Measurements from ENCODE around the gene C2CD3. TPM values are rescaled to one million over a fixed set of nuclear protein-coding genes. Genes with fewer than 3 reads are reported as not detected.
A peak's percentile ranks its signal among the peaks of the same experiment; 100 is the strongest.

C2CD3 gene
- total RNA-seq, 6 donors from 2014 or later, result 21.4 to 55.5 (median 26.6) TPM

DNA sequence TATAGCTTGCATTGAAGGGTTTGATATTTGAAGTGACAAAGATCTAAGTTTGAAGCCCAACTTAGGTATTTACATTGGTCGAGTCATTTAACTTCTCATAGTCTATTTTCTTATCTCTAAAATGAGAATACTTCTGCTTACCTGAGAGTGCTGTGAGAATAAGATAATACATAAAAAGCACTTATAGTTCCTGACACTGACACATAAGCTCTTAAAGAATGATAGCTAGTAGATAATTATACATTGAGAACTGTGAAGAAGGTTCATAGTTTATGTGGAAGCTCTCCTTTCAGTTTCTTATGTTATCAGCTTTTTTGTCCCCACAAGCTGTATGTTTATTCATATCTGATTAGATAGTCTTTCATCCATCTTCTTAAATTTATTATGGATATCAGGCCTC, 5.1 kb upstream of the C2CD3 start:
- H3K4me3 ChIP-seq, result no peak overlapping the region
- DNase-seq (no peak), ATAC-seq (ENCODE audit: low FRiP score in 2 of 2) (no peak)
- no peaks in the 10 kb centered on the region for H3K9me3 ChIP-seq
- H3K27ac ChIP-seq, result no peak overlapping the region
- H3K36me3 ChIP-seq, result no peaks in the 10 kb centered on the region
- WGBS, 2 donors, result 59 to 82% methylated on average over 1 of the region's 1 CpG
- peaks cover 10 to 18% (median 14%) of the 10 kb centered on the region in 4 donors for H3K4me1 ChIP-seq
- no peaks in the 10 kb centered on the region for H3K27me3 ChIP-seq
- TF ChIP-seq POLR2A (IDR thresholded peaks at IDR 0.05), result no peak
- no peak for TF ChIP-seq POLR2AphosphoS5 (IDR thresholded peaks at IDR 0.05)
- TF ChIP-seq EP300 (IDR thresholded peaks at IDR 0.05), result no peak
- TF ChIP-seq, protein P1, sequence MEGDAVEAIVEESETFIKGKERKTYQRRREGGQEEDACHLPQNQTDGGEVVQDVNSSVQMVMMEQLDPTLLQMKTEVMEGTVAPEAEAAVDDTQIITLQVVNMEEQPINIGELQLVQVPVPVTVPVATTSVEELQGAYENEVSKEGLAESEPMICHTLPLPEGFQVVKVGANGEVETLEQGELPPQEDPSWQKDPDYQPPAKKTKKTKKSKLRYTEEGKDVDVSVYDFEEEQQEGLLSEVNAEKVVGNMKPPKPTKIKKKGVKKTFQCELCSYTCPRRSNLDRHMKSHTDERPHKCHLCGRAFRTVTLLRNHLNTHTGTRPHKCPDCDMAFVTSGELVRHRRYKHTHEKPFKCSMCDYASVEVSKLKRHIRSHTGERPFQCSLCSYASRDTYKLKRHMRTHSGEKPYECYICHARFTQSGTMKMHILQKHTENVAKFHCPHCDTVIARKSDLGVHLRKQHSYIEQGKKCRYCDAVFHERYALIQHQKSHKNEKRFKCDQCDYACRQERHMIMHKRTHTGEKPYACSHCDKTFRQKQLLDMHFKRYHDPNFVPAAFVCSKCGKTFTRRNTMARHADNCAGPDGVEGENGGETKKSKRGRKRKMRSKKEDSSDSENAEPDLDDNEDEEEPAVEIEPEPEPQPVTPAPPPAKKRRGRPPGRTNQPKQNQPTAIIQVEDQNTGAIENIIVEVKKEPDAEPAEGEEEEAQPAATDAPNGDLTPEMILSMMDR (IDR thresholded peaks at IDR 0.05), result no peak

DNA sequence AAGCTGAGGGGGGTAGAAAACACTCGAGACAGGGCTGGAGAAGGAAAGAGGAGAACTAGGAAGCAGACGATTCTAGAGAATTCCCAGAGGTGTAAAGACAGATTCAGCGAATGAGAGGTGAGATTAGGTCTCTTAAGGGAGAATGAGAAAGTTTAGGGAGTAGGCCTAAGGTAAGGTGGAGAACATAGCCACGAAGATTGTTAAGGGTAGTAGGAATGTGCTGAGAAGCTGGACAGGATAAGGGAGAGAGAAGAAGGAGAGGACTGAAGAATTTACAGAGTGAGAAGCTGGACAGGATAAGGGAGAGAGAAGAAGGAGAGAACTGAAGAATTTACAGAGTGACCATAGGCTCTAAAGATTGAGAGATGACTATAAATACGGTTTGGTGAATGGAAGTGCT, 1.2 kb upstream of the C2CD3 start:
- peaks cover 0 to 13% (median under 1%) of the 10 kb centered on the region in 4 donors for H3K36me3 ChIP-seq
- peaks cover 21 to 30% (median 24%) of the 10 kb centered on the region in 4 donors for H3K4me1 ChIP-seq
- no peaks in the 10 kb centered on the region for H3K27me3 ChIP-seq
- peak overlapping the region; percentile 86 to 93 (median 89) for H3K27ac ChIP-seq
- TF ChIP-seq, protein P1 (IDR thresholded peaks at IDR 0.05), result no peak
- no peak for TF ChIP-seq EP300 (IDR thresholded peaks at IDR 0.05)
- no peak for TF ChIP-seq POLR2A (IDR thresholded peaks at IDR 0.05)
- WGBS, 2 donors, result 24 to 27% methylated on average over 5 of the region's 5 CpGs
- DNase-seq, result no peak
- no peaks in the 10 kb centered on the region for H3K9me3 ChIP-seq
- no peak for ATAC-seq (ENCODE audit: low FRiP score in 2 of 2)
- peak overlapping the region; percentile 80 to 86 (median 82) for H3K4me3 ChIP-seq

DNA sequence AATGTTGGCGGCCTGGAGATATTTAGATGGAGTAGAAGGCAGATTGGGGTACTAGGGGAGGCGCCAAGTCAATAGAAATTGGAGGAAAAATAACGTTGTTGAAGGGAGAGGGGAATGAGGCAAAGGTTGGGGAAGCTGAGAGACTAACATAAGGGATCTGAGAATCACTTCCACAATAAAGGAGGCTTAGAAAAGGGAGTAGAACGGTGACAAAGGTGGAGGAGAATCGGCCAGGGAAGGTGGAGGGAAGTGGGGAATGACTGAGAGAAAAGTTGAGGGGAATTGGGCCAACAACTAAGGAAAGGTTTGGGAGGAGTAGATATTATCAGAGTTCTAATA, 797 bp upstream of the C2CD3 start:
- peaks cover 21 to 30% (median 24%) of the 10 kb centered on the region in 4 donors for H3K4me1 ChIP-seq
- peak overlapping the region; percentile 80 to 86 (median 82) for H3K4me3 ChIP-seq
- H3K27me3 ChIP-seq, result no peaks in the 10 kb centered on the region
- DNase-seq (no peak), ATAC-seq (ENCODE audit: low FRiP score in 2 of 2) (no peak)
- H3K27ac ChIP-seq, result peak overlapping the region; percentile 86 to 93 (median 89)
- no peaks in the 10 kb centered on the region for H3K9me3 ChIP-seq
- 1 to 2% methylated on average over 5 of the region's 5 CpGs for WGBS, 2 donors
- TF ChIP-seq POLR2A (IDR thresholded peaks at IDR 0.05), result peak in 1 of 4 donors; percentile 4
- TF ChIP-seq, protein P1 (IDR thresholded peaks at IDR 0.05), result no peak
- H3K36me3 ChIP-seq, result peaks cover 0 to 17% (median 2%) of the 10 kb centered on the region in 4 donors

DNA sequence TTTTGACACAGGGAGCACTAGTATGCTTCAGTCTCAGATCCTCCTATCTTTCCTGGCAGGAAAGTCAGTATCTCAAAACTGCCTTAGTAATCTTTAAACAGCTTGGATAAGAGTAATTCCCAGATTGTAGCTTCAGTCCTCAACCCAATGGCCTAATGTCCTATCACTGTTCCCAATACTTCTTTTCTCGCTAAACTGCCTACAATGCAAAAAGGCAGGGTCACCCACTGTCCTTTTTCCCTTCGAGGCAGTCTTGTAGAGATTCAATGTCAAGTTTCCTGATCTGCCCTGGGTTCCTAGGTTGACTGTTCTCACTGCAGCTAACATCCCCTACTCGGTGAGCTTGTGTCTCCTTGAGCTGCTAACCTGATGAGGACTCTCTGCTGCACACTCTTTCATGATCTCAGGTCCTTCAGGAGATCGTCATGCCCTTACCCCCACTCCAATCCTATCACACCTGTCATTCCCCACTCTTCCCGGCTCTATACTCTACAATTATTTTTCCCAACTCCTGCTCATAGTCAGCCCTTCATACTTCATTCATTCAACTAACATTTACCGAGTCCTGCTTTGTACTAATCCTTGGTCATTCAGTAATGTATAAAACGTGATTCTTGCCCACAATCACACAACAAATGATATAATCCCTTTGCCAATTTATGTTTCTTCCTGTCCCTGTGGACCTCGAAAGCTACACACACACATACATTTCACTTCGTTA, 904 bp downstream of the C2CD3 start:
- TF ChIP-seq EP300 (IDR thresholded peaks at IDR 0.05) (no peak), POLR2AphosphoS5 (IDR thresholded peaks at IDR 0.05) (no peak), POLR2A (IDR thresholded peaks at IDR 0.05) (no peak)
- TF ChIP-seq, protein P1 (IDR thresholded peaks at IDR 0.05), result no peak
- ATAC-seq (ENCODE audit: low FRiP score in 2 of 2) (no peak), DNase-seq (no peak)
- Histone ChIP-seq H3K4me1 (peaks cover 21 to 30% (median 24%) of the 10 kb centered on the region in 4 donors), H3K27me3 (no peaks in the 10 kb centered on the region), H3K36me3 (peaks cover 0 to 34% (median 2%) of the 10 kb centered on the region in 4 donors), H3K27ac (peak overlapping the region; percentile 86 to 93 (median 89)), H3K9me3 (no peaks in the 10 kb centered on the region), H3K4me3 (peak overlapping the region; percentile 53 to 85 (median 80))
- 8 to 15% methylated on average over 9 of the region's 9 CpGs for WGBS, 2 donors

DNA sequence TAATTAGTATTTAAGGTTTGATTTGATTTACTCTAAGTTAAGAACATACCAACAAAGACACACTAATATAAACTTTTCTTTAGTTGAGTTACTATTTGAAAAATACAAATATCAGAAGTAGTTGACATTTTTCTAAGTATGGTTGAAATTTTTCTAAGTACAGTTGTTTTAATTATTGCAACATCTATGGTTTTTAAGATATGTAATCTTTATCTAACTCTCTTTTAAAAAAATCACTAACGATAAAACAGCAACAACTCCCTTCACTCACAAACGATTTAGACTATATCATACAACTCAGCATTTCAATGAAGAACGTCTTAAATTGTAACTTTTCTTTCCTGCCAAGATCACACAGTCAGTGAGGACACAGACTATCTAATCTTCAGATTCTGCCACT, 2.0 kb downstream of the C2CD3 start:
- Histone ChIP-seq H3K27me3 (no peaks in the 10 kb centered on the region), H3K4me3 (no peak overlapping the region), H3K36me3 (peaks cover 0 to 45% (median 4%) of the 10 kb centered on the region in 4 donors), H3K9me3 (no peaks in the 10 kb centered on the region), H3K27ac (no peak overlapping the region), H3K4me1 (peaks cover 21 to 30% (median 24%) of the 10 kb centered on the region in 4 donors)
- ATAC-seq (ENCODE audit: low FRiP score in 2 of 2) (no peak), DNase-seq (no peak)
- WGBS, 2 donors, result 74 to 78% methylated on average over 3 of the region's 3 CpGs
- TF ChIP-seq, protein P1 (IDR thresholded peaks at IDR 0.05), result no peak
- TF ChIP-seq POLR2A (IDR thresholded peaks at IDR 0.05) (no peak), EP300 (IDR thresholded peaks at IDR 0.05) (no peak), POLR2AphosphoS5 (IDR thresholded peaks at IDR 0.05) (no peak)

Measured in upper lobe of left lung (tissue), 6 donors.